GM12874 (cell line): ENCODE results near the gene MAPK8.

ENCODE experiments used
- CTCF ChIP-seq: IDR thresholded peaks from 2 replicates; pipeline ENCODE4 v1.5.1; 2011; ENCODE audit warnings: low read depth, mild to moderate bottlenecking, control low read depth, low read length, moderate library complexity; ENCODE audit not compliant: insufficient read depth

MAPK8 gene

GRCh38 chr10:48306870-48307710, 613 bp downstream of the MAPK8 start:
- no peak for TF ChIP-seq CTCF

- TF ChIP-seq CTCF = no peak
These were observed 1.2 kb downstream of the MAPK8 start for GRCh38 chr10:48307711-48308018.

GRCh38 chr10:48309711-48310226, 3.3 kb downstream of the MAPK8 start:
- TF ChIP-seq CTCF = peak; percentile 37

GRCh38 chr10:48314107-48314506, 7.6 kb downstream of the MAPK8 start:
- TF ChIP-seq CTCF = no peak

GRCh38 chr10:48316236-48316635, 9.8 kb downstream of the MAPK8 start:
- no peak for TF ChIP-seq CTCF

GRCh38 chr10:48317321-48317990, 11.0 kb downstream of the MAPK8 start:
- no peak for TF ChIP-seq CTCF

- no peak for TF ChIP-seq CTCF
These were observed 15.5 kb downstream of the MAPK8 start for GRCh38 chr10:48322017-48322416.
